CD14-positive monocyte (primary cell): ENCODE data around the gene NEO1. TPM values are rescaled to one million over a fixed set of nuclear protein-coding genes. Genes with fewer than 3 reads are reported as not detected.

ENCODE experiments used
- DNase-seq, 3 donors: peaks; one replicate each; pipeline ENCODE4 v3.0.0-alpha.2; 2011 to 2022
- H2AFZ ChIP-seq: 2 replicates; pipeline ENCODE4 v1.6.0; 2012; ENCODE audit warnings: mild to moderate bottlenecking, low read depth, low read length, inconsistent platforms; ENCODE audit not compliant: insufficient read depth, poor library complexity, severe bottlenecking
- H3K27ac ChIP-seq, 2 donors: 1 replicate in 1 of 2; 2 replicates in 1 of 2; pipeline ENCODE4 v1.5.1; 2012 to 2013; ENCODE audit warnings: low read length in 2 of 2, control low read depth in 1 of 2, inconsistent platforms in 1 of 2, low read depth in 1 of 2, mild to moderate bottlenecking in 1 of 2
- H3K27me3 ChIP-seq, 2 donors: one replicate each; pipeline versions ENCODE4 v1.6.0 to v1.6.1; 2011 to 2013; ENCODE audit warnings: low read length in 2 of 2; ENCODE audit not compliant: control insufficient read depth in 2 of 2, insufficient read depth in 2 of 2
- H3K36me3 ChIP-seq, 2 donors: replicated peaks in 1 of 2; 1 replicate in 1 of 2; 2 replicates in 1 of 2; pipeline versions ENCODE4 v1.5.1 to v1.6.1; 2012 to 2013; ENCODE audit warnings: low read length in 2 of 2, control low read depth in 1 of 2, inconsistent platforms in 1 of 2, mild to moderate bottlenecking in 1 of 2; ENCODE audit not compliant: insufficient read depth in 2 of 2, control insufficient read depth in 1 of 2
- H3K4me1 ChIP-seq, 2 donors: 1 replicate in 1 of 2; 2 replicates in 1 of 2; pipeline versions ENCODE4 v1.5.1 to v1.6.1; 2012 to 2013; ENCODE audit warnings: low read length in 2 of 2, control low read depth in 1 of 2, inconsistent platforms in 1 of 2, mild to moderate bottlenecking in 1 of 2, moderate library complexity in 1 of 2; ENCODE audit not compliant: insufficient read depth in 2 of 2, control insufficient read depth in 1 of 2
- H3K4me2 ChIP-seq: replicated peaks from 2 replicates; pipeline ENCODE3; 2012; ENCODE audit warnings: low read length, moderate library complexity, mild to moderate bottlenecking; ENCODE audit not compliant: poor library complexity, severe bottlenecking; ENCODE audit errors: extremely low read depth
- H3K4me3 ChIP-seq, 3 experiments: fragments of 200-600 bp in 1 of 3; sonication (generic) in 1 of 3; replicated peaks in 1 of 3; 1 replicate in 2 of 3; 2 replicates in 1 of 3; pipeline ENCODE4 v1.5.1; 2011 to 2013; ENCODE audit warnings: low read length in 3 of 3, mild to moderate bottlenecking in 3 of 3, control low read depth in 2 of 3, low read depth in 2 of 3, inconsistent platforms in 1 of 3, moderate library complexity in 1 of 3
- H3K79me2 ChIP-seq: 2 replicates; pipeline ENCODE4 v1.6.0; 2012; ENCODE audit warnings: mild to moderate bottlenecking, control low read depth, inconsistent platforms, low read length, moderate library complexity; ENCODE audit not compliant: insufficient read depth
- H3K9ac ChIP-seq: 2 replicates; pipeline ENCODE4 v1.6.0; 2017; ENCODE audit warnings: low read length, mild to moderate bottlenecking; ENCODE audit not compliant: insufficient read depth, poor library complexity, severe bottlenecking
- H3K9me3 ChIP-seq, 2 donors: replicated peaks in 1 of 2; 1 replicate in 1 of 2; 2 replicates in 1 of 2; pipeline versions ENCODE4 v1.5.1 to v1.6.1; 2012 to 2013; ENCODE audit warnings: low read length in 2 of 2, control low read depth in 1 of 2; ENCODE audit not compliant: control insufficient read depth in 1 of 2, insufficient read depth in 1 of 2
- H4K20me1 ChIP-seq: 2 replicates; pipeline ENCODE4 v1.6.0; 2012; ENCODE audit warnings: mild to moderate bottlenecking, low read length, control low read depth, moderate library complexity; ENCODE audit not compliant: insufficient read depth
- H3K27ac Mint-ChIP-seq, 7 donors: one replicate each; pipeline ENCODE4 v1.8.0; 2020; ENCODE audit warnings: mild to moderate bottlenecking in 7 of 7, mixed read lengths in 7 of 7, moderate library complexity in 6 of 7, inconsistent platforms in 2 of 7
- H3K27me3 Mint-ChIP-seq, 3 donors: one replicate each; pipeline ENCODE4 v1.8.0; 2021 to 2022; ENCODE audit warnings: low read depth in 3 of 3, mild to moderate bottlenecking in 3 of 3, mixed read lengths in 3 of 3, moderate library complexity in 3 of 3, inconsistent platforms in 1 of 3
- H3K36me3 Mint-ChIP-seq, 2 donors: one replicate each; pipeline ENCODE4 v1.8.0; 2020; ENCODE audit warnings: mixed read lengths in 2 of 2, inconsistent platforms in 1 of 2, mild to moderate bottlenecking in 1 of 2
- H3K4me1 Mint-ChIP-seq: one replicate; pipeline ENCODE4 v1.8.0; 2020; ENCODE audit warnings: mild to moderate bottlenecking, mixed read lengths
- H3K4me3 Mint-ChIP-seq, 2 donors: one replicate each; pipeline ENCODE4 v1.8.0; 2020; ENCODE audit warnings: mild to moderate bottlenecking in 2 of 2, mixed read lengths in 2 of 2, moderate library complexity in 1 of 2
- H3K9me3 Mint-ChIP-seq, 7 donors: one replicate each; pipeline ENCODE4 v1.8.0; 2020 to 2022; ENCODE audit warnings: mixed read lengths in 7 of 7, mild to moderate bottlenecking in 6 of 7, moderate library complexity in 6 of 7, inconsistent platforms in 2 of 7
- CTCF ChIP-seq: fragments of 200-600 bp; IDR thresholded peaks from one replicate; pipeline ENCODE4 v1.8.0; 2022; ENCODE audit warnings: antibody characterized with exemption, mild to moderate bottlenecking
- WGBS: methylation state at CpG from one replicate; pipeline ENCODE4 v1.1.5; 2013; ENCODE audit warnings: missing lambda C conversion rate; ENCODE audit not compliant: insufficient coverage; 5-methylcytosine and 5-hydroxymethylcytosine counted together
- intact Hi-C, 2 donors: fragments of 100-400 bp; cut with micrococcal nuclease; formaldehyde crosslinking; loops; one replicate each; pipeline versions ENCODE4 v1.15.0 to v1.15.1; 2023
- polyA plus RNA-seq, 3 donors: library from polyadenylated mRNA; depleted of rRNA in 1 of 3; unstranded in 2 of 3; stranded (reverse) in 1 of 3; fragments of 300-500 nt in 2 of 3; fragments of >200 nt in 1 of 3; fragmentation: Illumina TruSeq in 2 of 3; gene quantifications; 1 replicate in 2 of 3; 2 replicates in 1 of 3; pipeline ENCODE4 v1.2.3, GENCODE V29; 2012 to 2021

The NEO1 gene
- polyA plus RNA-seq, 3 donors: 0.03 to 0.06 TPM; not detected in 1

DNA sequence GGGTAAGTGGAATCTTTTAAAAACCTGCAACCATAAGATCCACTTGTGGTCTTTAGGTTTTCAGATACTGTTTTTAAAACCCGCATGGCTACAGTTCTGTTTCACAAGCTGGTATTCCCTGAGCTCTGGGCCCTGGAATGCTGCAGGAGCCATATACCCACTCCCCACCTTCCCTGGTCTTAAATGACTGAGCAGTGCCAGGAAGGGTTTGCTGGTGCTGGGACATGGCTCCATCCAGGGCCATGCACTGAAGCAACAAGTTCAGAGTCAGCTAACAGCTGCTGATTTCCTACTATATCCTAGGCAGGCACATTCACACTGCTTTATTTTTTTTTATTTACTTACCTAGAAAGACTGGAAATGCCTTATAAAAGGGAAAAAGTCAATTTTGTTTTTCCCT lies 239.2 kb downstream of the NEO1 start:
- no peak overlapping the region for H3K27ac ChIP-seq
- H3K36me3 ChIP-seq: no peaks in the 10 kb centered on the region
- H3K9me3 ChIP-seq: no peaks in the 10 kb centered on the region
- Mint-ChIP-seq H3K27ac (no peak overlapping the region), H3K4me1 (peaks cover 66% of the 10 kb centered on the region), H3K9me3 (no peaks in the 10 kb centered on the region), H3K4me3 (no peak overlapping the region), H3K27me3 (no peaks in the 10 kb centered on the region), H3K36me3 (peaks cover under 1 to 2% of the 10 kb centered on the region in 2 donors)
- intact Hi-C loops: no loop called here
- H3K4me2 ChIP-seq: no peak overlapping the region
- H2AFZ ChIP-seq: no peak overlapping the region
- H3K4me1 ChIP-seq: peaks cover 67 to 68% of the 10 kb centered on the region in 2 donors
- WGBS: no CpG with 5 or more reads among the region's 1 CpG
- H3K27me3 ChIP-seq: no peaks in the 10 kb centered on the region
- H3K4me3 ChIP-seq: no peak overlapping the region
- DNase-seq: no peak
- no peaks in the 10 kb centered on the region for H4K20me1 ChIP-seq
- H3K79me2 ChIP-seq: no peaks in the 10 kb centered on the region
- no peak for TF ChIP-seq CTCF
- H3K9ac ChIP-seq: no peak overlapping the region

DNA sequence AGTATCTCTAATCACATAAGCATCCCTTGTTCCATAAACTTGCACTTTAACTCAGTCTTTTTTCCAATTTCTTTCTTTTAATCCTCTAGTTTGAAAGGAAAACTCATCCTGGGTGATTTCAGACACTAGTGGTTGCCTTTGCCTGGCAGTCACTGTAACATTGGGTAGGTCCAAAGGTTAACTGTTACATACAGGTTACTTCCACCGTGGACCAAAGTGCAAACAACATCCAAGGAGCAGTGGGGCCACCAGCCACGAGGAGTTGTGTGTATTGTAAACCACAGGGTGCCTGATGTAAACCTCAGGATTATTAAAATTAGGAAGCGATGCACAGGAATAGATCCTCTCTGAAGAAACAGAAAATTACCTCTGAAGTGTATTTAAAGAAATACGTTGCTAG lies 241.5 kb downstream of the NEO1 start:
- H3K27ac Mint-ChIP-seq: peak overlapping the region in 1 of 7 donors; percentile 10
- H3K79me2 ChIP-seq: no peaks in the 10 kb centered on the region
- no peaks in the 10 kb centered on the region for H3K9me3 Mint-ChIP-seq
- no peak for TF ChIP-seq CTCF
- no peaks in the 10 kb centered on the region for H3K27me3 Mint-ChIP-seq
- no peak overlapping the region for H3K4me3 ChIP-seq
- H3K9ac ChIP-seq: no peak overlapping the region
- no peak overlapping the region for H3K4me3 Mint-ChIP-seq
- H2AFZ ChIP-seq: peak overlapping the region; percentile 32
- H3K36me3 Mint-ChIP-seq: peaks cover 2 to 6% of the 10 kb centered on the region in 2 donors
- H3K4me2 ChIP-seq: no peak overlapping the region
- no CpG with 5 or more reads among the region's 4 CpGs for WGBS
- DNase-seq: no peak
- peaks cover 64% of the 10 kb centered on the region for H3K4me1 Mint-ChIP-seq
- no peaks in the 10 kb centered on the region for H3K27me3 ChIP-seq
- peaks cover 66 to 67% of the 10 kb centered on the region in 2 donors for H3K4me1 ChIP-seq
- intact Hi-C loops: no loop called here
- no peaks in the 10 kb centered on the region for H4K20me1 ChIP-seq
- H3K27ac ChIP-seq: no peak overlapping the region
- H3K9me3 ChIP-seq: no peaks in the 10 kb centered on the region
- no peaks in the 10 kb centered on the region for H3K36me3 ChIP-seq
